Measurements from ENCODE around the gene FOXC1.

DNA sequence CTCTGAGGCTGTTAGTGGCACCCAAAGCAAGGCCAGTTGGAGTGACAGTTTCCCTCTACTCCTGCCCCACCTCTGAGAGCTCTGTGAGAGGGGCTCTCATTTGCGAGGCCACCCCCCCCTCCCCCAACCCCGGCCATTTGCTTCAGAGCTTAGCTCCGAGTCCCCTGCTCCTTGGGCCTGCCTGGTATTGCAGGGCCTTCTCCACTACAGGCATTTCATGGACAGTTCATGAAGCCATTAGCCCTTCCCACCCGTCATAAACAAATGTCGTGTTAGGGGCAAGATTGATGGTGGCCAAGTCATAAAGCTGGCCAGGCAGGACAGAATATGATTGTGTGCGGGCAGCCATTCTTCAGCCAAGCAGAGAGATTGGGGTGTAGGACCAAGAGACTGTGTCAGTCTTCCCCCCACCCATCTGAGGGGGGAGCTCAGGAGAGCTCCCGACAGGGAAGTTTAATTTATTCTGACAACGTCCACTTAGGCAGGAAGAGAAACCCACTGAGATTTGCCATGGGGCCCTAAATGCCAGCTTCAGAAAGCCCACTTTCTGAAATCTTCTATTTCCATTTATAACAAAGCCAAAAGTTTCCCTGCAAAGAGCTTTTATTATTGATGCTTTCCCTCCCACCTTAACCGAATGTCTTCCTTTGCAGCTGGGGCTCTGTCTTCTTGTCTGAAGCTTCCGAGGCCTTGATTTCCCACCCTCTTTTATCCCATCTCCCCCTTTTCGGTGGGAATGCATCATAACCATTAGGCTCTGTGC lies 7.2 kb downstream of the FOXC1 start:
- TF ChIP-seq, protein P1, sequence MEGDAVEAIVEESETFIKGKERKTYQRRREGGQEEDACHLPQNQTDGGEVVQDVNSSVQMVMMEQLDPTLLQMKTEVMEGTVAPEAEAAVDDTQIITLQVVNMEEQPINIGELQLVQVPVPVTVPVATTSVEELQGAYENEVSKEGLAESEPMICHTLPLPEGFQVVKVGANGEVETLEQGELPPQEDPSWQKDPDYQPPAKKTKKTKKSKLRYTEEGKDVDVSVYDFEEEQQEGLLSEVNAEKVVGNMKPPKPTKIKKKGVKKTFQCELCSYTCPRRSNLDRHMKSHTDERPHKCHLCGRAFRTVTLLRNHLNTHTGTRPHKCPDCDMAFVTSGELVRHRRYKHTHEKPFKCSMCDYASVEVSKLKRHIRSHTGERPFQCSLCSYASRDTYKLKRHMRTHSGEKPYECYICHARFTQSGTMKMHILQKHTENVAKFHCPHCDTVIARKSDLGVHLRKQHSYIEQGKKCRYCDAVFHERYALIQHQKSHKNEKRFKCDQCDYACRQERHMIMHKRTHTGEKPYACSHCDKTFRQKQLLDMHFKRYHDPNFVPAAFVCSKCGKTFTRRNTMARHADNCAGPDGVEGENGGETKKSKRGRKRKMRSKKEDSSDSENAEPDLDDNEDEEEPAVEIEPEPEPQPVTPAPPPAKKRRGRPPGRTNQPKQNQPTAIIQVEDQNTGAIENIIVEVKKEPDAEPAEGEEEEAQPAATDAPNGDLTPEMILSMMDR (IDR thresholded peaks at IDR 0.05; ENCODE audit: borderline replicate concordance, extremely low read depth, low read length, poor library complexity, severe bottlenecking): no peak
- no peak for TF ChIP-seq EZH2 (IDR thresholded peaks at IDR 0.05; ENCODE audit: borderline replicate concordance, low read depth, low read length, severe bottlenecking)
